ENCODE results near the gene AAK1. TPM values are rescaled to one million over a fixed set of nuclear protein-coding genes. Genes with fewer than 3 reads are reported as not detected.

AAK1 gene
- total RNA-seq, 4 donors from 2014 or later, result 28.0 to 35.5 (median 32.8) TPM

DNA sequence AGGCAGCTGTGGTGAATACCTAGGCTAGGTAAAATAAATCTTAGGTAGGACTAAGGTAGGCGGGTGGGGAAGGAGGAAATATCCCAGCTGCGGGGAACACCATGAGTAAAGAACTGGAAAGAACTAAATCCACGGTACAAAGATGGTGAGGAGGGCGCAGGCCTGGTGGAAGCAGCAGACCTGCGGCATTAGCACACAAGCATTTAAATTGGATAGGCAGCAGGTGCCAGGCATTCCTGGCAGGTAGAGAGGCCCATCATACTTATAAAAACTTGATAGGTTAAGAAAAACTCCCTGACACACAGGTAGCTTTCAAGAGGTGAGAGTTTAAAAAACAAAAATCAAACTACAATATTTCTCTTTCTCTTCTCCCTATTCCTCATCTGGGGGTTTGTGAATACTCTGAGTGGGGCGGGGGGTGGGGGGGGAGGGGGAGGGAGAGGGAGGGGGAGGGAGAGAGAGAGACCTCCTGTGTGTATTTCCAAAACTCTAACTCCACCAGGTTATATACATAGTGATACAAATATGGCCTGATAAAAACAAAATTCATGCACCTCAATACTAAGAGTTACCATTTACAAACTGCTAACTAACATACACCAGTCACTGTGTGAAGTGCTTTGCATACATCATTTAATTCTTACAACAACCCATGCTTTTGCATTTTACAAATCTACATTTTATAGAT lies 13.5 kb downstream of the AAK1 start:
- H3K4me1 ChIP-seq, result peaks cover 0 to 39% (median 12%) of the 10 kb centered on the region in 3 donors
- no peaks in the 10 kb centered on the region for H3K36me3 ChIP-seq
- 83 to 84% methylated on average over 6 of the region's 6 CpGs for WGBS, 2 donors
- no peak for DNase-seq
- intact Hi-C loops (cut with DNase I), result no loop called here
- no peak overlapping the region for H3K27ac ChIP-seq
- TF ChIP-seq, protein P1, sequence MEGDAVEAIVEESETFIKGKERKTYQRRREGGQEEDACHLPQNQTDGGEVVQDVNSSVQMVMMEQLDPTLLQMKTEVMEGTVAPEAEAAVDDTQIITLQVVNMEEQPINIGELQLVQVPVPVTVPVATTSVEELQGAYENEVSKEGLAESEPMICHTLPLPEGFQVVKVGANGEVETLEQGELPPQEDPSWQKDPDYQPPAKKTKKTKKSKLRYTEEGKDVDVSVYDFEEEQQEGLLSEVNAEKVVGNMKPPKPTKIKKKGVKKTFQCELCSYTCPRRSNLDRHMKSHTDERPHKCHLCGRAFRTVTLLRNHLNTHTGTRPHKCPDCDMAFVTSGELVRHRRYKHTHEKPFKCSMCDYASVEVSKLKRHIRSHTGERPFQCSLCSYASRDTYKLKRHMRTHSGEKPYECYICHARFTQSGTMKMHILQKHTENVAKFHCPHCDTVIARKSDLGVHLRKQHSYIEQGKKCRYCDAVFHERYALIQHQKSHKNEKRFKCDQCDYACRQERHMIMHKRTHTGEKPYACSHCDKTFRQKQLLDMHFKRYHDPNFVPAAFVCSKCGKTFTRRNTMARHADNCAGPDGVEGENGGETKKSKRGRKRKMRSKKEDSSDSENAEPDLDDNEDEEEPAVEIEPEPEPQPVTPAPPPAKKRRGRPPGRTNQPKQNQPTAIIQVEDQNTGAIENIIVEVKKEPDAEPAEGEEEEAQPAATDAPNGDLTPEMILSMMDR (IDR thresholded peaks at IDR 0.05), result no peak
- no peak for TF ChIP-seq POLR2A (IDR thresholded peaks at IDR 0.05)
- no peak overlapping the region for H3K4me3 ChIP-seq
- no peaks in the 10 kb centered on the region for H3K9me3 ChIP-seq
- H3K27me3 ChIP-seq, result no peaks in the 10 kb centered on the region

DNA sequence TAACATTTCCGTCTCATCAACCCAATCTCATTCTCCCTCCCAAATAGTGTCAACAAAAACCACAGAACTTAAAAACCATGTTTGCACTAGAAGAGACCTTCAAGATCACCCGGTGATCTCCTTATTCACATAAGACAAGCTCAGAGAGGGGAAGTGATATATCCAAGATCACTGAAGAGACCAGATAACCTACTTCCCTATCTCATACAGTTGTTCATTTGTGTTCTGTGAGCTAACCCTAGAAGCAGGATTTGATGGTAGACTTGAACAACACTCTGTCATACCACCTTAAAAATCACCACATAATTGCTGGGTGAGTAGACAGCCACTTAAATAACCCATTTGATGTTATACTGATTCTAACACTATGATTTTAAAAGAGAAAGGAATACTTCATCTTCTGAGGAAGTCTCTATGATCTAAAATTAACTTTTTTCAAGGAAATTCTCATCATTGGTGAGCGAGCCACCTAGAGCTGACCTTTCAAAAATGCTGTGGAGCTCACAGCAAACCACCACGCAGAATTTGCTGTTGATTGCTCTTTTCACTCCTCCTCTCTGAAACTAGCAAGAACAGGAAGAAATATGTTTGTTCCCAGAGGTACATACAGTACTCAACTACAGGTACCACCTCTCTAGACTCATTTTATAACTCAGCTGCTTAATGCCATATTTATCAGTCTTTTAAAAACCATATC lies 15.1 kb downstream of the AAK1 start:
- no peaks in the 10 kb centered on the region for H3K36me3 ChIP-seq

GRCh38 chr2:69625078-69625795 lies 18.3 kb downstream of the AAK1 start:
- Histone ChIP-seq H3K9me3 (no peaks in the 10 kb centered on the region), H3K36me3 (no peaks in the 10 kb centered on the region), H3K27ac (no peak overlapping the region), H3K27me3 (no peaks in the 10 kb centered on the region), H3K4me3 (no peak overlapping the region), H3K4me1 (peaks cover 0 to 40% (median 10%) of the 10 kb centered on the region in 3 donors)
- TF ChIP-seq POLR2A (IDR thresholded peaks at IDR 0.05), result no peak
- TF ChIP-seq, protein P1 (IDR thresholded peaks at IDR 0.05), result no peak
- intact Hi-C loops (cut with DNase I), result no loop called here
- DNase-seq, result no peak
- 70 to 83% methylated on average over 7 of the region's 7 CpGs for WGBS, 2 donors

More for the DNA sequence above, 15.1 kb downstream of the AAK1 start:
- intact Hi-C loops (cut with DNase I), result no loop called here
- no peak overlapping the region for H3K27ac ChIP-seq
- WGBS, 2 donors, result 79 to 83% methylated on average over 4 of the region's 4 CpGs
- peaks cover 0 to 49% (median 15%) of the 10 kb centered on the region in 3 donors for H3K4me1 ChIP-seq
- no peaks in the 10 kb centered on the region for H3K27me3 ChIP-seq
- H3K4me3 ChIP-seq, result no peak overlapping the region
- no peaks in the 10 kb centered on the region for H3K9me3 ChIP-seq
- DNase-seq, result no peak
- TF ChIP-seq, protein P1 (IDR thresholded peaks at IDR 0.05), result no peak
- no peak for TF ChIP-seq POLR2A (IDR thresholded peaks at IDR 0.05)

- Histone ChIP-seq H3K27me3 (no peaks in the 10 kb centered on the region), H3K27ac (no peak overlapping the region), H3K9me3 (no peaks in the 10 kb centered on the region), H3K36me3 (no peaks in the 10 kb centered on the region), H3K4me3 (no peak overlapping the region), H3K4me1 (peaks cover 2 to 42% (median 10%) of the 10 kb centered on the region in 3 donors)
- TF ChIP-seq POLR2A (IDR thresholded peaks at IDR 0.05), result no peak
- TF ChIP-seq, protein P1 (IDR thresholded peaks at IDR 0.05), result no peak
- DNase-seq, result no peak
- intact Hi-C loops (cut with DNase I), result no loop called here
- WGBS, 2 donors, result 82 to 92% methylated on average over 1 of the region's 1 CpG
Observed at GRCh38 chr2:69624611-69625010, 18.9 kb downstream of the AAK1 start.

- peaks cover 2 to 42% (median 12%) of the 10 kb centered on the region in 3 donors for H3K4me1 ChIP-seq
- H3K27me3 ChIP-seq, result no peaks in the 10 kb centered on the region
- intact Hi-C loops (cut with DNase I), result no loop called here
- H3K4me3 ChIP-seq, result no peak overlapping the region
- 18 to 34% methylated on average over 1 of the region's 1 CpG for WGBS, 2 donors
- no peaks in the 10 kb centered on the region for H3K9me3 ChIP-seq
- TF ChIP-seq POLR2A (IDR thresholded peaks at IDR 0.05), result no peak
- TF ChIP-seq, protein P1 (IDR thresholded peaks at IDR 0.05), result no peak
- no peak for DNase-seq
- no peak overlapping the region for H3K27ac ChIP-seq
- no peaks in the 10 kb centered on the region for H3K36me3 ChIP-seq
Observed at GRCh38 chr2:69624131-69624530, 19.4 kb downstream of the AAK1 start.

Data from esophagus squamous epithelium (tissue), 5 donors.